ENCODE measurements around the gene RBM5. TPM values are rescaled to one million over a fixed set of nuclear protein-coding genes. Genes with fewer than 3 reads are reported as not detected.

Gene RBM5
- total RNA-seq, 4 donors from 2014 or later, result 78.0 to 161 (median 95.8) TPM

DNA sequence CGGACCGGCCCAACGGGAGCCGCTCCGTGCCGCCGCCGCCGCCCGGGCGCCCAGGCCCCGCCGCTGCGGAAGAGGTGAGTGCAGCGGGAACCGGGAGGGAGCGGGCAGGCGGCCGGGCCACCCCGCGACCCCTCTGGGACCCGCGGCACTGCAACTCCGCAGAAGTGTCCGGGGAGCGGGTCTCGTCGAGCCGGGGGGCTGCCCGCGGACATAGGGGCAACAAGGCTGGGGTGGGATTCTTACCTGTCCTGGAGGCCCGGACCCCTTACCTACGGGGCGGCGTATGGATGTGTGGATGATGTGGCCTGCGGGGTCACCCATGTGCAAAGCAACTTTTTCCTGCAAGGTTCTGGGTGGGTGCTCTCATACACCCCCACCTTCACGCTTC, 66.8 kb downstream of the RBM5 start:
- Histone ChIP-seq H3K27ac (replicated peaks in 1 of 4) (peak overlapping the region; percentile 78 to 85 (median 79)), H3K4me1 (peaks cover 22 to 65% (median 60%) of the 10 kb centered on the region in 4 donors), H3K9me3 (no peaks in the 10 kb centered on the region), H3K27me3 (peaks cover 0 to 8% (median 6%) of the 10 kb centered on the region in 4 donors), H3K36me3 (no peaks in the 10 kb centered on the region), H3K4me3 (peak overlapping the region; percentile 59 to 78 (median 68))
- WGBS, result 5% methylated on average over 6 of the region's 37 CpGs
- TF ChIP-seq EP300 (IDR thresholded peaks at IDR 0.05) (no peak), POLR2A (IDR thresholded peaks at IDR 0.05; ENCODE audit: low read depth) (no peak), POLR2AphosphoS5 (IDR thresholded peaks at IDR 0.05) (no peak)
- TF ChIP-seq, protein P1, sequence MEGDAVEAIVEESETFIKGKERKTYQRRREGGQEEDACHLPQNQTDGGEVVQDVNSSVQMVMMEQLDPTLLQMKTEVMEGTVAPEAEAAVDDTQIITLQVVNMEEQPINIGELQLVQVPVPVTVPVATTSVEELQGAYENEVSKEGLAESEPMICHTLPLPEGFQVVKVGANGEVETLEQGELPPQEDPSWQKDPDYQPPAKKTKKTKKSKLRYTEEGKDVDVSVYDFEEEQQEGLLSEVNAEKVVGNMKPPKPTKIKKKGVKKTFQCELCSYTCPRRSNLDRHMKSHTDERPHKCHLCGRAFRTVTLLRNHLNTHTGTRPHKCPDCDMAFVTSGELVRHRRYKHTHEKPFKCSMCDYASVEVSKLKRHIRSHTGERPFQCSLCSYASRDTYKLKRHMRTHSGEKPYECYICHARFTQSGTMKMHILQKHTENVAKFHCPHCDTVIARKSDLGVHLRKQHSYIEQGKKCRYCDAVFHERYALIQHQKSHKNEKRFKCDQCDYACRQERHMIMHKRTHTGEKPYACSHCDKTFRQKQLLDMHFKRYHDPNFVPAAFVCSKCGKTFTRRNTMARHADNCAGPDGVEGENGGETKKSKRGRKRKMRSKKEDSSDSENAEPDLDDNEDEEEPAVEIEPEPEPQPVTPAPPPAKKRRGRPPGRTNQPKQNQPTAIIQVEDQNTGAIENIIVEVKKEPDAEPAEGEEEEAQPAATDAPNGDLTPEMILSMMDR (IDR thresholded peaks at IDR 0.05), result no peak
- intact Hi-C loops (cut with DNase I), result loop anchor here (2.0 kb wide), 1 partner anchor 33 kb away; no protein-coding TSS in a partner anchor
- no peak for DNase-seq (ENCODE audit: extremely low spot score)

DNA sequence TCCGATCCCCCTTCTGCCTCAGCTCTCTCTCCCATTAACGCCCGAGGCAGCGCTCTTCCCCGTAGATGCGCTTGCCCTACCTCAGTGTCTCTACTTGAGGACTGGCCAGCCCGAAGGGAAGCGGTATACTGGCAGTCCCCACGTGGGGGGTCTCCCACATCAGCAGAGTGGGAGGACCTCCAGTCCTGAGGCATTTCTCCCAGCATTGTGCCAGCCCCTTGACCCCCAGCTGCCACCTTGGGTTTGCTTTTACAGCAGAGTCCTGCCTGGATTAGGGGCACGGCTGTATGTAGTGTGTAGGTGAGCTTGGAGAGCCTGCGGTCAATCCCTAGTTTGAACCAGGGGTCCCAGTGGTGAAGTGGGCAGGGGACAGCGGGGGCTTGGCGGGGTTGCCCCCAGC, 67.2 kb downstream of the RBM5 start:
- Histone ChIP-seq H3K36me3 (no peaks in the 10 kb centered on the region), H3K27me3 (peaks cover 0 to 8% (median 6%) of the 10 kb centered on the region in 4 donors), H3K27ac (replicated peaks in 1 of 4) (peak overlapping the region; percentile 78 to 85 (median 79)), H3K4me3 (peak overlapping the region; percentile 59 to 78 (median 68)), H3K4me1 (peaks cover 26 to 69% (median 64%) of the 10 kb centered on the region in 4 donors), H3K9me3 (no peaks in the 10 kb centered on the region)
- intact Hi-C loops (cut with DNase I), result loop anchor here (2.0 kb wide), 1 partner anchor 33 kb away; no protein-coding TSS in a partner anchor
- 62% methylated on average over 10 of the region's 13 CpGs for WGBS
- DNase-seq (ENCODE audit: extremely low spot score), result no peak
- TF ChIP-seq POLR2AphosphoS5 (IDR thresholded peaks at IDR 0.05), result no peak
- TF ChIP-seq POLR2A (IDR thresholded peaks at IDR 0.05; ENCODE audit: low read depth), result no peak
- TF ChIP-seq EP300 (IDR thresholded peaks at IDR 0.05), result no peak
- TF ChIP-seq, protein P1 (IDR thresholded peaks at IDR 0.05), result no peak

DNA sequence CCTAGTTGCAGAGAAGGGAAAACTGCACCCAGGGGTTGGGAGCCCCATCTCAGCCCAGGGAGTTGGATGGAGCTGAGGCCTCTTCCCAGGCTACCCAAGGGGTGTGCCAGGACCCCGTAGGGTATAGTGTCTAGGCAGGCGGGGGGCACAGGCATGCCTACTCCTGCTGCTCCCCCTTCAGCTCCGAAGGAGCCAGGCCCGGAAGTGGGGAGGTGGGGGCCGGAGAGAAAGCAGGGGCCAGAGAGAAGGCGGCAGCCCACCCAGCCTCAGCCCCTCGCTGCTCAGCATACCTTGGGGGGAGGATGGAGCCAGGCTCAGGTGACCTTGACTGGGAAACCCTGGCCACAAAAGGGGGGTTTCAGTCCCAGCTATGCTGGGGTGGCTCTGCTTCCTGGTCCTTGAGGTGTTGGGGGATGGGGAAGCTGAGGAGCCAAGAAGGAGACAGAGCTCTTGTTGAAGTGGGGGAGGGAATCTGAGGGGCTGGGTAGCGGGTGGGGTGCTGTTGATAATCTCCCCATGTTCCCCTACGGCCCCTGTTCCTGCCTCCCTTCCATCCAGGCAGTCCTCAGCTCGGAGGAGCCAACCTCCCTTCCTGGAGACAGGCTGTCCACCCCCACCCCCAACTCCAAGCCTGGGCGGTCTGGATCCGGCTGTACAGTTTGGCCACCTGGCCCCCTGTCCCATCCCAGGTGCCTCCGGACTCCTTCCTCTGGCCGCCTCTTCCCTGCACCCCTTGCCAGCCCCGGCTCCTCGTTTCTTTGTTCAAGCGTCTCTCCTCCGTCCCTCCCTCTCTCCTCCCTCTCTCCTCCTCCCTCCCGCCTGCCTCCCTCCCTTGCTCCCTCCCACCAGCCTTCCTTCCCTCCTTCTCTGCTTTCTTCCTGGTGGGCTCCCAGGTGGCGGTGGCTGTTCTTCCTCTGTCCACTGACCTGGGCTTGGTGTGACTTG, 68.1 kb downstream of the RBM5 start:
- Histone ChIP-seq H3K27me3 (peaks cover 0 to 8% (median 6%) of the 10 kb centered on the region in 4 donors), H3K4me3 (peak overlapping the region; percentile 59 to 78 (median 68)), H3K36me3 (no peaks in the 10 kb centered on the region), H3K9me3 (no peaks in the 10 kb centered on the region), H3K4me1 (peaks cover 35 to 78% (median 74%) of the 10 kb centered on the region in 4 donors), H3K27ac (replicated peaks in 1 of 4) (peak overlapping the region; percentile 13 to 85 (median 79))
- no peak for TF ChIP-seq POLR2AphosphoS5 (IDR thresholded peaks at IDR 0.05)
- TF ChIP-seq, protein P1 (IDR thresholded peaks at IDR 0.05), result no peak
- intact Hi-C loops (cut with DNase I), result no loop called here
- DNase-seq (ENCODE audit: extremely low spot score), result no peak
- WGBS, result 32% methylated on average over 18 of the region's 20 CpGs

DNA sequence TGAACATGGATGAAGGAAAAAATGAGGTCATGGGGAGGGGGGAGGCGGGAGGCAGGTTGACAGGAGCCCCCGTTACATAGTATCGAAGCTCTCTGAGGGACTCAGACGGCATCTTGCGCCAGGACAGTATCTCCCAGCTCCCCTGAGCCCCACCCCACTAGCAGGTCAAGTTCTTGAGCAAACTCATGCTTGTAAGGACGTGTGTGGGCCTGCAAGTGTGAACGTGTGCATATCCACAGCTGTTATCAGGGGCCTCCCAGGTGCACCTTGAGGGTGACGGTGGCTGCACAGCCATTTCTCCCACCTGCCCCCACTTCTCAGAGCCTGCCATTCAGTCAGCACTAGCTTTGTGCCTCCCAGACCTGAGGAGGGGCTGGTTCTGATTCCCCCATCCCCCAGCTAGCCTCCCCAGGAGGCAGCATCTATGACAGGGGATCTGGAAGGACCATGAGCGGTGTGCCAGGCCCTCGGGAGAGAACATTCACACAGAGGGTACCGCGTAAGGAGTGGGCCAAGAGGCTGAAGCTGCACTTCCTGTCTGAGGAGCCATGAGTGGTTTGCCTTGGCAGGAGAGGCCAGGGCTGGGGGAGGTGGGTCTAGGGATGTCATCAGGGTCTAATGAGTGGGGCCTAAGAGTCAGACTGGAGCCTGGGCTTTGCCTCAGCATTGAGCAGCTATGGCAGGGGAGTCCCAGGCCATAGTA, 69.3 kb downstream of the RBM5 start:
- Histone ChIP-seq H3K27me3 (peaks cover 0 to 8% (median 6%) of the 10 kb centered on the region in 4 donors), H3K36me3 (no peaks in the 10 kb centered on the region), H3K4me3 (no peak overlapping the region), H3K27ac (replicated peaks in 1 of 4) (peak overlapping the region; percentile 13 to 85 (median 50)), H3K4me1 (peaks cover 47 to 90% (median 85%) of the 10 kb centered on the region in 4 donors), H3K9me3 (no peaks in the 10 kb centered on the region)
- TF ChIP-seq POLR2AphosphoS5 (IDR thresholded peaks at IDR 0.05), result no peak
- TF ChIP-seq EP300 (IDR thresholded peaks at IDR 0.05), result no peak
- TF ChIP-seq, protein P1 (IDR thresholded peaks at IDR 0.05), result no peak
- no peak for TF ChIP-seq POLR2A (IDR thresholded peaks at IDR 0.05; ENCODE audit: low read depth)
- intact Hi-C loops (cut with DNase I), result no loop called here
- 81% methylated on average over 9 of the region's 12 CpGs for WGBS
- no peak for DNase-seq (ENCODE audit: extremely low spot score)

Measured in esophagus muscularis mucosa (tissue), 4 donors.